ENCODE results near the gene SYTL5.
"Not testable (repeated sequence)": the region's sequence is repeated elsewhere in the genome, so short reads cannot be mapped to it uniquely, and the experiment has no call there.

The SYTL5 gene

DNA sequence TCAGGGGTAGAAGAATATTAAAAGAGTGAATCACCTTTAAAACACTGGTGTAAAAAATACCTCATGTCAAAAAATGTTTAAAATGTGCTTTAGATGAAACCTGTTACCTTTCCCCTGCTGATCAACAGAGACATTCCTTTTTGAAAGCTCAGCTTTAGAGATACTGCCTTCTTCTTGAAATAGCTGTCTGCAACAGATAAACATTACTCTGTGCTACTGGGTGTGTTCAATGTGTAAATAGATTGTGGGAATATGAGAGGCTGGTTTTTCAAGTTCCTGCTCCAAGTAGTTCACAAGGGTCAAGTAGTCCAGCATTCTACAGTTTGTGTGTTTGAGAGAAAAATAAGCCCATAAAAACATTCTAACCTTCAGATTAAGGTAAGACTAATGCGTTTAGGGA, at the start of gene SYTL5:
SYTL5 (plus strand) TSS at position 263 of the 400 bp plus-strand sequence. CDS start 27,337 bp downstream, outside the sequence.
- no peak for DNase-seq
- in situ Hi-C loops (cut with MboI; ENCODE audit: low pct_unique_long_range_greater_than_20kb, low sequenced_read_pairs): no loop called here

DNA sequence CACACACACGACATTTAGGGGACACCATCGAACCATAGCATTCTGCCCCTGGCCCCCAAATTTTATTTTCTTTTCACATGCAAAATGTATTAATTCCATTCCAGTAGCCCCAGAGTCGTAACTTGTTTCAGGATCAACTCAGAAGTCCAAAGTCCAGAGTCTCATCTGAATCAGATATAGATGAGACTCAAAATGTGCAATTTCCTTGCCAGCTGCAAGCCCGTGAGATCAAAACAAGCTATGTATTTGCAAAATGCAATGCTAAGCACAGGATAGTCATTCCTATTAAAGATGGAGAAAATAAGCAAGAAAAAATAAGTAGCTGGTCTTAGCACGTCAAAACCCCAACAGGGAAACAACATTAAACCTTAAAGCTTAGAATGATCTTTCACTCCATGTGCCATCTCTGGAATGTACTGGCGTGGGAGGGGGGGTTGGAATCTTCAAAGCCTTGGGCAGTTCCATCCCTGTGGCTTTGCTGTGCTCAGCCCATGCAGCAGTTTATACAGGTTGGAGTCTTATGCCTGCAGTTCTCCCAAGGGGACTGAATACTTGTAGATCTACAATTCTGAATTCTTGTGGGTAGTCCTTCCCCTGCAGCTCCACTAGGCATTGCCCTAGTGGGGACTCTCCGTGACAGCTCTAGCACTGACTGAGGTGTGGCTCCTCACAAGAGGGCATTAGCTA, 47.7 kb upstream of the SYTL5 start:
- in situ Hi-C loops (cut with MboI; ENCODE audit: low pct_unique_long_range_greater_than_20kb, low sequenced_read_pairs): no loop called here
- no peak for DNase-seq

DNA sequence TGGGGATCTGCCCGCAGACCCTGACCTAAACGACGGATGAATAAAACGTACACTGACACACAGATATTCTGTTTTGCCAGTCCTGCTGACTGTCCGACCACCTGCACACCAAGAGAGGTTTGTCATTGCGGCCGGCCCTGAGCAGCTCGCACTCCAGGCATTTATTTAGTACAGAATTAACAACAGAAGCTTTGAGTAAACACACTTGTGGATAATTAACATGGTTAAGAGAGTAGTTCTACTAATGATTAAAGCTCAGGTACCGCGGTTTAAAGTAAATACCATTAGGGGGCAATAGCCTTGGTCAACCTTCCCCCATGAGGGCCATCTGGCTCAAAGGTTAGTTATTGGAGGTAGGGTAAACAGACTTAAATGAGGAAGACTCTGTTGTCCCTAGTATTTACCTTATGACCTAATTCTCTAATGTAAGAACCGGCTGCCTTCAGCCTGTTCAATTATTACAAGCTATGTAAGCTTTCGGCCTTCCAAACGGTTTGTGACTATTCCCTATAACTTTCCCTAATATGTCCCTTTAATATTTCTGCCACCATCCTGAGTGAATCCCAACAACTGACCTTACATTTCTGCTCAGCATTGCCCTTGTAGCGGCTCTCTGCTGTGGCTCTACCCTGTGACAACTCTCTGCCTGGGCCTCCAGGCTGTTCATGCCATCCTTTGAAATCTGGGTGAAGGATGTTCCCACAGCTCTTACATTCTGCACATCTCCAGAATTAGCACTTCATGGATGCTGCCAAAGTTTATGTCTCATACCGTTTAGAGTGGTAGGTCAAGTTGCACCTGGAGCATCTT, 46.9 kb upstream of the SYTL5 start:
- in situ Hi-C loops (cut with MboI; ENCODE audit: low pct_unique_long_range_greater_than_20kb, low sequenced_read_pairs): no loop called here
- no peak for DNase-seq

GRCh38 chrX:37961118-37961517, 45.2 kb upstream of the SYTL5 start:
- no peak for DNase-seq
- in situ Hi-C loops (cut with MboI; ENCODE audit: low pct_unique_long_range_greater_than_20kb, low sequenced_read_pairs): no loop called here

- no peak for DNase-seq
Observed at GRCh38 chrX:37967714-37968113, 38.6 kb upstream of the SYTL5 start.

GRCh38 chrX:37975421-37975820, 30.9 kb upstream of the SYTL5 start:
- in situ Hi-C loops (cut with MboI; ENCODE audit: low pct_unique_long_range_greater_than_20kb, low sequenced_read_pairs): no loop called here
- DNase-seq: no peak

More at GRCh38 chrX:37967714-37968113, 38.6 kb upstream of the SYTL5 start:
- in situ Hi-C loops (cut with MboI; ENCODE audit: low pct_unique_long_range_greater_than_20kb, low sequenced_read_pairs): no loop called here

DNA sequence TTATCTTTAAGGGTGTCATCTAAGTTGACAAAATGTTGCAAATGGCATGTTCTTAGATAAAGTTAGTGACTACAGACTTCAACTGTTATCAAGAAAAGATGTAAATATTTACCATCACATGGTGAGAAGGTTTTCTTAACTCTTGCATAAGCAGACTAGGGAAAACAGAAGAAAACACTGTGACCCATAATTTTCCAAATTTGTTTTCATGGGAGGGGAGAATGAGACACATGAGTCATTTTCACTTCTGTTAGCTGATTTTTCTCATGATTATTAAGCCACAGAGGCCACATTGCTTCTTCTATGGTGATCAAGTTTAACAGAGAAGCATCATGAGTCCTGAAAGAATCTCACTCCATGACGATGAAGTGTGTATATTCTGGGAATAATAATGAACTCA, 30.2 kb upstream of the SYTL5 start:
- DNase-seq: no peak
- in situ Hi-C loops (cut with MboI; ENCODE audit: low pct_unique_long_range_greater_than_20kb, low sequenced_read_pairs): no loop called here

GRCh38 chrX:37984880-37985279, 21.5 kb upstream of the SYTL5 start:
- in situ Hi-C loops (cut with MboI; ENCODE audit: low pct_unique_long_range_greater_than_20kb, low sequenced_read_pairs): no loop called here
- no peak for DNase-seq

GRCh38 chrX:37986893-37987292, 19.5 kb upstream of the SYTL5 start:
- no peak for DNase-seq
- in situ Hi-C loops (cut with MboI; ENCODE audit: low pct_unique_long_range_greater_than_20kb, low sequenced_read_pairs): no loop called here

DNA sequence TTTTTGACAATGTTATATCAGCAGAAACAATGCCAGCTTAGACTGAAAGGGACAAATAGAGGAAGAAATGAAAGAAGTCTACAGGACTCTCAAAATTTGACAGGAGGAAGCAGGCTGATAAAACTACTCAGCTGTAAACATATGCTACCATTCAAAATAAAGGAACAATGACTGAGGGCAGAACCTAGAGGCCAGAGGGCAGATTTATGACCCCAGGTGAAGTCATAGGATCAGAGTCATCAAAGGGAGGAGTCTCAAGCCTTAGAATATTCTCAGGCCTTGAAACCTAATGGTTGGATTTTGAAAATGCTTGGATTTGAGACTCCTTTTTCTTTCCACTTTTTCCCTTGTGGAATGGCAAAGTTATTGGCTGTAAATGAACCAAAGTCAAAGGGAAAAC, 17.0 kb upstream of the SYTL5 start:
- in situ Hi-C loops (cut with MboI; ENCODE audit: low pct_unique_long_range_greater_than_20kb, low sequenced_read_pairs): no loop called here
- peak; percentile 22 for DNase-seq

DNA sequence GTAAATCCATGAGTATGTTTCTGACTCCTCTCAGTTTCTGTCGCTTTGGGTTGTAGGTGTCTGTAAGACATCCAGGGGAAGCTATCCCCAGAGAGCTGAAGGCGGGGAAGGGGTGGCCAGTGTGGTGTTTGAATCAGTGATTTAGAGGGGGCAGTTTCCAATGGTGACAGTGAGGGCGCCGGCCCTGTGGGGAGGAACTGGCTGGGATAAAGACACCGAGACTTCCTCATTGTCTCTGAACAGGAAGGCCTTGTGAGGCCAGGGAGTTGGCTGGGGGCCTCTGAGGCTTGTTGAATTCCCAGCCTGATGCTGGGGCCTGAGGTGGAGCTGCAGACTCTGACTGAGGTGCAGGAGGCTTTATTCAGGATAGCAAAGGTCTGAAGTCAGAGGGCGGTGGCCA, 15.1 kb upstream of the SYTL5 start:
- peak; percentile 32 for DNase-seq
- in situ Hi-C loops (cut with MboI; ENCODE audit: low pct_unique_long_range_greater_than_20kb, low sequenced_read_pairs): not testable (repeated sequence)

DNA sequence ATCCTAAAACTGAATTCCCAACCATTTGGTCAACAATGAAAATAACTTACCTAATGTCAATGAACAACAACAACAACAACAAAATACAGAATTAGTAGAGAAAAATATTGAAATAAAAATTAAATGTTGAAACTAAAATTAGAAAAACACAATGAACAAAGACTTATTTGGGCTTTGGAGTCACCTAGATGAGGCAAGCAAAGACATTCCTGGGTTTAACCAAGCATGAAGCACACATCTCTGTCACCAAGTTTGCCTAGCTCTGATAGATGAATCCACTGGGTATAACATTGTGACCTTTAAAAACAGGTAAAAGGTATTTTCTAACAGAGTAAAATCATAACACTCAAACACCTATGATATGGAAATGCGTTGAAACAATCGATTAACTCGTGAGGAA, 13.2 kb upstream of the SYTL5 start:
- in situ Hi-C loops (cut with MboI; ENCODE audit: low pct_unique_long_range_greater_than_20kb, low sequenced_read_pairs): no loop called here
- DNase-seq: no peak

GRCh38 chrX:37993837-37994619, 12.3 kb upstream of the SYTL5 start:
- in situ Hi-C loops (cut with MboI; ENCODE audit: low pct_unique_long_range_greater_than_20kb, low sequenced_read_pairs): no loop called here
- DNase-seq: peak; percentile 46

- no peak for DNase-seq
- in situ Hi-C loops (cut with MboI; ENCODE audit: low pct_unique_long_range_greater_than_20kb, low sequenced_read_pairs): no loop called here
Observed at GRCh38 chrX:37995428-37995827, 10.9 kb upstream of the SYTL5 start.

DNA sequence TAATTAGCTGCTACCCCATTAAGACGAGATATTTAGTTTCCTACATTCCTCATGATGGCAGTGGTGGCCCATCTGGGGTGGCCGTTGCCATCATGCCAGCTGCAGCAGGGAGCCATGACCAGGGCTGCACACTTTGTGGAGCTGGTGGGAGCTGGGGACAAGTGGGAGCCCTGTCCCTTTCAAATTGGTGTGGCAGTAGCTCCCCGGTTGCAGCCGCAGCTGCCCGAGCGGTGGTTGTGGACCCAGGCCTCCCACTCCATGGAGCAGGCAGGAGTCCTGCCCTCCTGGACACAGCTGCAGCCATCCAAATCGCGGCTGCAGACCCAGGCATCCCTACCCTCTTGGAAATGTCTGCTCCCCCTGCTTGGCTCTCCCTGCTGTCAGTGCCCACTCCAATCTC, 9.3 kb upstream of the SYTL5 start:
- in situ Hi-C loops (cut with MboI; ENCODE audit: low pct_unique_long_range_greater_than_20kb, low sequenced_read_pairs): no loop called here
- no peak for DNase-seq

DNA sequence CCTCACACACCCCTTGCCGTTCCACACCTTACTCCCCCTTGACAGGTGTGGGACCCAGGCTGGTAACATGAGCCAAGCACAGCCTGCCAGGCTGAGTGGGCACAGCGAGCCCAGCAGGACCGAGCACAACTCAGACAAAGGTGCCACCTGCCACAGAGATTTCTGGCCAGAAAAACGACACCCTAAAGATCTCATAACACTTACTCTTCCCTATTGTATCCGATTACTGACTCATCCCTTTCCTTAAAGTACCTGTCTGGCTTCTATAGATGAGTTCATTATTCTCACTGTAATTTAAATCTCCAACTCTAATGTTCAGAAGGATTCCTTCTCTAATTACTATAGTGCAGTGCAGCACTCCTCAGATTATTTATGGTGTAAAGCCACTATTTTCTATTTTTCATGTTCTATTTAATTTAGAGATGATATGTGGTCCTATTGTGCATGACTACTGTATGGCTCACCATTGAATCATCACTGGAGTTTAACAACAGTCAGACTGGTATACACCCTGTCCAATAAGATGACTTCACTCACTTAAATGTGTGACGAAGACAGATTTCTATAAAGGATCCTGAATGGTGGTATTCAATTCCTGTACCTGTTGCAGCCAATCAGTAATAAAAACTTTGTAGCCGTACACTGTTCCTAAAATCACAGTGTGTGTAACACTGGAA, 7.6 kb upstream of the SYTL5 start:
- in situ Hi-C loops (cut with MboI; ENCODE audit: low pct_unique_long_range_greater_than_20kb, low sequenced_read_pairs): no loop called here
- DNase-seq: no peak

GRCh38 chrX:38000706-38001105, 5.6 kb upstream of the SYTL5 start:
- no peak for DNase-seq
- in situ Hi-C loops (cut with MboI; ENCODE audit: low pct_unique_long_range_greater_than_20kb, low sequenced_read_pairs): no loop called here

- no peak for DNase-seq
- in situ Hi-C loops (cut with MboI; ENCODE audit: low pct_unique_long_range_greater_than_20kb, low sequenced_read_pairs): no loop called here
Observed at GRCh38 chrX:38004046-38004445, 2.3 kb upstream of the SYTL5 start.

GRCh38 chrX:38006778-38007177, 425 bp downstream of the SYTL5 start:
- no peak for DNase-seq
- in situ Hi-C loops (cut with MboI; ENCODE audit: low pct_unique_long_range_greater_than_20kb, low sequenced_read_pairs): no loop called here

All from KBM-7 (cell line).